ENCODE results near the gene TMEM179. TPM values are rescaled to one million over a fixed set of nuclear protein-coding genes. Genes with fewer than 3 reads are reported as not detected.

The TMEM179 gene
- total and polyA plus RNA-seq, 2 experiments from 2014 or later = 2.2 to 4.3 TPM

- no peaks in the 10 kb centered on the region for H3K27me3 ChIP-seq
- 95% methylated on average over 35 of the region's 38 CpGs for WGBS (ENCODE audit: low lambda C conversion rate, missing lambda C conversion rate)
- peaks cover 23% of the 10 kb centered on the region for H3K4me1 ChIP-seq (ENCODE audit: insufficient read depth)
- DNase-seq (ENCODE audit: low spot score) = no peak
- no peak for TF ChIP-seq EZH2 (IDR thresholded peaks at IDR 0.05; ENCODE audit: borderline replicate concordance)
- TF ChIP-seq, protein P1, sequence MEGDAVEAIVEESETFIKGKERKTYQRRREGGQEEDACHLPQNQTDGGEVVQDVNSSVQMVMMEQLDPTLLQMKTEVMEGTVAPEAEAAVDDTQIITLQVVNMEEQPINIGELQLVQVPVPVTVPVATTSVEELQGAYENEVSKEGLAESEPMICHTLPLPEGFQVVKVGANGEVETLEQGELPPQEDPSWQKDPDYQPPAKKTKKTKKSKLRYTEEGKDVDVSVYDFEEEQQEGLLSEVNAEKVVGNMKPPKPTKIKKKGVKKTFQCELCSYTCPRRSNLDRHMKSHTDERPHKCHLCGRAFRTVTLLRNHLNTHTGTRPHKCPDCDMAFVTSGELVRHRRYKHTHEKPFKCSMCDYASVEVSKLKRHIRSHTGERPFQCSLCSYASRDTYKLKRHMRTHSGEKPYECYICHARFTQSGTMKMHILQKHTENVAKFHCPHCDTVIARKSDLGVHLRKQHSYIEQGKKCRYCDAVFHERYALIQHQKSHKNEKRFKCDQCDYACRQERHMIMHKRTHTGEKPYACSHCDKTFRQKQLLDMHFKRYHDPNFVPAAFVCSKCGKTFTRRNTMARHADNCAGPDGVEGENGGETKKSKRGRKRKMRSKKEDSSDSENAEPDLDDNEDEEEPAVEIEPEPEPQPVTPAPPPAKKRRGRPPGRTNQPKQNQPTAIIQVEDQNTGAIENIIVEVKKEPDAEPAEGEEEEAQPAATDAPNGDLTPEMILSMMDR (IDR thresholded peaks at IDR 0.05; ENCODE audit: poor library complexity) = no peak
- no peaks in the 10 kb centered on the region for H3K9me3 ChIP-seq (ENCODE audit: low read depth)
- H4K20me1 ChIP-seq (ENCODE audit: insufficient read depth, poor library complexity, severe bottlenecking) = no peaks in the 10 kb centered on the region
- no peaks in the 10 kb centered on the region for H3K79me2 ChIP-seq
- H3K27ac ChIP-seq = no peak overlapping the region
- no peak overlapping the region for H3K4me3 ChIP-seq
- H3K36me3 ChIP-seq (replicated peaks; ENCODE audit: insufficient read depth, low read depth) = no peaks in the 10 kb centered on the region
- no peak overlapping the region for H3K4me2 ChIP-seq
- H3K9me2 ChIP-seq (replicated peaks; ENCODE audit: insufficient read depth) = no peaks in the 10 kb centered on the region
- H2AFZ ChIP-seq = no peak overlapping the region
Measured at GRCh38 chr14:104588066-104588857, 16.3 kb downstream of the TMEM179 start.

GRCh38 chr14:104587641-104588040 lies 16.9 kb downstream of the TMEM179 start:
- Histone ChIP-seq H3K4me3 (no peak overlapping the region), H3K79me2 (no peaks in the 10 kb centered on the region), H3K27ac (no peak overlapping the region), H4K20me1 (ENCODE audit: insufficient read depth, poor library complexity, severe bottlenecking) (no peaks in the 10 kb centered on the region), H3K36me3 (replicated peaks; ENCODE audit: insufficient read depth, low read depth) (no peaks in the 10 kb centered on the region), H3K27me3 (no peaks in the 10 kb centered on the region), H3K4me1 (ENCODE audit: insufficient read depth) (peaks cover 30% of the 10 kb centered on the region), H3K9me3 (ENCODE audit: low read depth) (no peaks in the 10 kb centered on the region), H3K9me2 (replicated peaks; ENCODE audit: insufficient read depth) (no peaks in the 10 kb centered on the region), H2AFZ (no peak overlapping the region), H3K4me2 (no peak overlapping the region)
- TF ChIP-seq EZH2phosphoT487 (IDR thresholded peaks at IDR 0.05; ENCODE audit: low read depth, severe bottlenecking, unreplicated experiment) (no peak), EZH2 (IDR thresholded peaks at IDR 0.05; ENCODE audit: borderline replicate concordance) (no peak)
- TF ChIP-seq, protein P1 (IDR thresholded peaks at IDR 0.05; ENCODE audit: poor library complexity) = no peak
- no peak for DNase-seq (ENCODE audit: low spot score)
- 82% methylated on average over 16 of the region's 19 CpGs for WGBS (ENCODE audit: low lambda C conversion rate, missing lambda C conversion rate)

DNA sequence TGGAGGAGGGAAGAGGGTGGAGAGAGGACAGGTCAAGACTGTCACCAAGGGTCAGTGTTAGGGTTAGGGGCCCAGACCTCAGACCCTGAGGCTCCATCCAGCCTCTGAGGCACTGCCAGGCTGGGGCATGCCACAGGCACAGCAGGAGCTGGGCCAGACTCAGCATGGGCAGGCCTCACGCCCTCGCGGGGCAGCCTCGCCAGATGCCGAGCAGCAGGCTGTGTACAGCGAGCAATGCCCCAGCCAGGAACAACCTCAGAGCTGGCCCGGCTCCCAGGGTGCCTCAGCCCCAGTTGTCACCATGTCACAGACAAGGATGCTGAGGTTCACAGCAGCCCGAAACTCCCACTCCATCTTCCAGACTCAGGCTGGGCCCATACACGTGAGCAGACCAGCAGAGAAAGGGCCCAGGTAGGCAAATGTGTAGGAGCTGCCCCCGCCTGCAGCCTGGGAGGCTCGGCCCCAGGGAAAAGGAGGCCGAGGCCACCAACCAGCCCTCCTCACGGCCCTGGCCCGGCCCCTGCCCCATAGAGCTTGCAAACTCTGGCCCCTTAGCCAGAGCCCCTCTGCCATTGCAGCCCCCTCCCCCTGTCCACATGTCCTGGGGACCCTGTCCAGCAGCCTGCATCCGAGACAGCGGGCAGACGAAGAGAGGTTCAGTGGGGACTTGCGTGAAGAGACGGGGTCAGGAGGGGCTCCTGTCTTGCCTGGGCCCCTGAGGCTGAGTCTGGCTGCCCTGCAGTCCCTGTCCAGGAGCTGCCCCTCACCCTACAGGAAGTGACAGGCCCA lies 17.5 kb downstream of the TMEM179 start:
- Histone ChIP-seq H2AFZ (no peak overlapping the region), H3K4me1 (ENCODE audit: insufficient read depth) (peaks cover 36% of the 10 kb centered on the region), H3K27ac (peak overlapping the region; percentile 58), H4K20me1 (ENCODE audit: insufficient read depth, poor library complexity, severe bottlenecking) (no peaks in the 10 kb centered on the region), H3K79me2 (no peaks in the 10 kb centered on the region), H3K36me3 (replicated peaks; ENCODE audit: insufficient read depth, low read depth) (no peaks in the 10 kb centered on the region), H3K27me3 (no peaks in the 10 kb centered on the region), H3K9me2 (replicated peaks; ENCODE audit: insufficient read depth) (no peaks in the 10 kb centered on the region), H3K9me3 (ENCODE audit: low read depth) (no peaks in the 10 kb centered on the region), H3K4me3 (no peak overlapping the region), H3K4me2 (no peak overlapping the region)
- no peak for DNase-seq (ENCODE audit: low spot score)
- 88% methylated on average over 18 of the region's 19 CpGs for WGBS (ENCODE audit: low lambda C conversion rate, missing lambda C conversion rate)
- TF ChIP-seq EZH2 (IDR thresholded peaks at IDR 0.05; ENCODE audit: borderline replicate concordance) (no peak), EZH2phosphoT487 (IDR thresholded peaks at IDR 0.05; ENCODE audit: low read depth, severe bottlenecking, unreplicated experiment) (no peak)
- TF ChIP-seq, protein P1 (IDR thresholded peaks at IDR 0.05; ENCODE audit: poor library complexity) = no peak
